Endothelial cell of umbilical vein (primary cell): ENCODE measurements around the gene KDM5B. TPM values are rescaled to one million over a fixed set of nuclear protein-coding genes. Genes with fewer than 3 reads are reported as not detected.

ENCODE experiments used
- BruUV-seq: library from RNA; stranded (reverse); fragments of 400-500 nt; replicated peaks from 2 replicates; lab custom pipeline; 2021; lab: Mats Ljungman, UMichigan
- CTCF ChIA-PET: fragments of 300-600, 350-600 bp; sonication (Branson Sonifier 250); formaldehyde crosslinking; loops from one replicate; lab custom pipeline; 2021; ENCODE audit warnings: antibody characterized with exemption, inconsistent platforms; lab: Charles Lee
- POLR2A ChIA-PET: fragments of 300-600, 350-600 bp; sonication (Branson Sonifier 250); formaldehyde crosslinking; loops from one replicate; lab custom pipeline; 2021; ENCODE audit warnings: antibody characterized with exemption, inconsistent platforms; lab: Charles Lee
- DNase-seq: peaks from one replicate; pipeline ENCODE4 v3.0.0-alpha.2; 2011; ENCODE audit warnings: low read depth, low spot score
- FAIRE-seq: peaks from 2 replicates; lab custom pipeline; 2011; peaks lifted over from hg19 to GRCh38; lab: Jason Lieb, UNC
- H2AFZ ChIP-seq: 2 replicates; pipeline ENCODE4 v1.6.0; 2012; ENCODE audit warnings: low read depth, low read length, control low read depth, inconsistent platforms
- H3K27ac ChIP-seq: 2 replicates; pipeline ENCODE4 v1.5.1; 2011; ENCODE audit warnings: low read depth, mild to moderate bottlenecking, control low read depth, low read length, moderate library complexity; ENCODE audit not compliant: insufficient read depth
- H3K27me3 ChIP-seq, 2 experiments: 2 replicates each; pipeline versions ENCODE4 v1.6.0 to v1.6.1; 2011; ENCODE audit warnings: low read length in 2 of 2, mixed read lengths in 1 of 2; ENCODE audit not compliant: control insufficient read depth in 2 of 2, insufficient read depth in 2 of 2
- H3K36me3 ChIP-seq, 2 experiments: 2 replicates in 1 of 2; 3 replicates in 1 of 2; pipeline ENCODE4 v1.5.1; 2011; ENCODE audit warnings: low read length in 2 of 2, mild to moderate bottlenecking in 1 of 2, moderate library complexity in 1 of 2; ENCODE audit not compliant: control insufficient read depth in 2 of 2, insufficient read depth in 2 of 2; ENCODE audit errors: extremely low read depth in 1 of 2
- H3K4me1 ChIP-seq: 3 replicates; pipeline ENCODE4 v1.5.1; 2011; ENCODE audit warnings: mild to moderate bottlenecking, low read length; ENCODE audit not compliant: control insufficient read depth, insufficient read depth; ENCODE audit errors: extremely low read depth
- H3K4me2 ChIP-seq: 2 replicates; pipeline ENCODE4 v1.6.1; 2011; ENCODE audit warnings: low read length, control low read depth, mixed read lengths; ENCODE audit not compliant: insufficient read depth
- H3K4me3 ChIP-seq, 3 experiments: fragments of 200-600 bp in 1 of 3; sonication (generic), shearing (Covaris generic) in 1 of 3; replicated peaks in 1 of 3; 2 replicates each; pipeline ENCODE4 v1.5.1; 2011 to 2016; ENCODE audit warnings: control low read depth in 3 of 3, low read length in 3 of 3, mild to moderate bottlenecking in 2 of 3, inconsistent platforms in 1 of 3, low read depth in 1 of 3, moderate library complexity in 1 of 3; ENCODE audit not compliant: insufficient read depth in 1 of 3
- H3K79me2 ChIP-seq: 2 replicates; pipeline ENCODE4 v1.6.0; 2012; ENCODE audit warnings: low read length, inconsistent platforms; ENCODE audit not compliant: control insufficient read depth, insufficient read depth
- H3K9ac ChIP-seq: replicated peaks from 2 replicates; pipeline ENCODE3; 2011; ENCODE audit warnings: low read length, control low read depth; ENCODE audit not compliant: insufficient read depth; ENCODE audit errors: extremely low read depth
- H3K9me1 ChIP-seq: replicated peaks from 3 replicates; pipeline ENCODE4 v1.6.0; 2011; ENCODE audit warnings: mild to moderate bottlenecking, low read length; ENCODE audit not compliant: control insufficient read depth, insufficient read depth; ENCODE audit errors: extremely low read depth
- H3K9me3 ChIP-seq: replicated peaks from 2 replicates; pipeline ENCODE4 v1.5.1; 2012; ENCODE audit warnings: low read length, inconsistent platforms; ENCODE audit not compliant: control insufficient read depth, insufficient read depth
- H4K20me1 ChIP-seq: replicated peaks from 2 replicates; pipeline ENCODE3; 2011; ENCODE audit warnings: mild to moderate bottlenecking, low read length; ENCODE audit not compliant: control insufficient read depth, insufficient read depth; ENCODE audit errors: extremely low read depth
- EZH2 ChIP-seq: IDR thresholded peaks from 2 replicates; pipeline ENCODE4 v1.6.1; 2012; ENCODE audit warnings: borderline replicate concordance, low read depth, mild to moderate bottlenecking, moderate library complexity, low read length, inconsistent platforms; ENCODE audit not compliant: severe bottlenecking
- FOS ChIP-seq: IDR thresholded peaks from 2 replicates; pipeline ENCODE4 v1.6.1; 2011; ENCODE audit warnings: mild to moderate bottlenecking, low read length, moderate library complexity, borderline replicate concordance; ENCODE audit not compliant: insufficient read depth
- GATA2 ChIP-seq: IDR thresholded peaks from 2 replicates; pipeline ENCODE4 v1.7.0; 2011; ENCODE audit warnings: low read depth, mild to moderate bottlenecking, moderate library complexity, mixed read lengths, low read length; ENCODE audit not compliant: insufficient read length, insufficient read depth
- JUN ChIP-seq: IDR thresholded peaks from 2 replicates; pipeline ENCODE4 v1.6.1; 2011; ENCODE audit warnings: borderline replicate concordance, low read depth; ENCODE audit not compliant: insufficient read length, insufficient read depth
- MAX ChIP-seq: IDR thresholded peaks from 2 replicates; pipeline ENCODE4 v1.6.1; 2011; ENCODE audit not compliant: insufficient read depth, insufficient read length
- MYC ChIP-seq: IDR thresholded peaks from one replicate; pipeline ENCODE4 v1.6.1; 2011; ENCODE audit warnings: mild to moderate bottlenecking, low read depth, low read length
- POLR2A ChIP-seq: IDR thresholded peaks from 2 replicates; pipeline ENCODE4 v1.6.1; 2012; ENCODE audit warnings: low read depth, mild to moderate bottlenecking, control low read depth, low read length
- POLR2AphosphoS5 ChIP-seq: IDR thresholded peaks from 2 replicates; pipeline ENCODE4 v1.6.1; 2012; ENCODE audit warnings: low read depth, mild to moderate bottlenecking, control low read depth, low read length, moderate library complexity; ENCODE audit not compliant: insufficient read depth
- dilution Hi-C: fragments of 300-500 bp; cut with MboI; formaldehyde crosslinking; loops from one replicate; pipeline ENCODE4 v1.15.0; 2019; ENCODE audit warnings: low sequenced_read_pairs; ENCODE audit not compliant: extremely low pct_ligation_motif_present
- intact Hi-C: fragments of 100-400 bp; cut with micrococcal nuclease; formaldehyde crosslinking; loops from one replicate; pipeline ENCODE4 v1.10.0; 2022
- polyA plus RNA-seq, 4 experiments: library from polyadenylated mRNA; depleted of rRNA in 3 of 4; stranded (reverse) in 3 of 4; unstranded in 1 of 4; fragments of >200 nt; gene quantifications; 2 replicates each; pipeline versions ENCODE4 v1.2.1 to v1.2.3, GENCODE V29; 2011 to 2012; ENCODE audit warnings: missing spikeins in 1 of 4
- total RNA-seq: library from RNA; stranded (reverse); gene quantifications from 2 replicates; pipeline ENCODE4 v1.2.3, GENCODE V29; 2021
- TF ChIP-seq, protein P1 (sequence below), 2 donors: IDR thresholded peaks; 1 replicate in 1 of 2; 2 replicates in 1 of 2; pipeline ENCODE4 v1.5.1; 2011; ENCODE audit warnings: low read length in 2 of 2, mild to moderate bottlenecking in 2 of 2, moderate library complexity in 2 of 2, control low read depth in 1 of 2, inconsistent platforms in 1 of 2, low read depth in 1 of 2; ENCODE audit not compliant: insufficient read depth in 1 of 2; ENCODE audit errors: extremely low read depth in 1 of 2

KDM5B gene
- total and polyA plus RNA-seq, 2 donors (not counting 3 experiments of a cell fraction or from before 2014, with no cell fraction given): 25.2 to 65.5 TPM

DNA sequence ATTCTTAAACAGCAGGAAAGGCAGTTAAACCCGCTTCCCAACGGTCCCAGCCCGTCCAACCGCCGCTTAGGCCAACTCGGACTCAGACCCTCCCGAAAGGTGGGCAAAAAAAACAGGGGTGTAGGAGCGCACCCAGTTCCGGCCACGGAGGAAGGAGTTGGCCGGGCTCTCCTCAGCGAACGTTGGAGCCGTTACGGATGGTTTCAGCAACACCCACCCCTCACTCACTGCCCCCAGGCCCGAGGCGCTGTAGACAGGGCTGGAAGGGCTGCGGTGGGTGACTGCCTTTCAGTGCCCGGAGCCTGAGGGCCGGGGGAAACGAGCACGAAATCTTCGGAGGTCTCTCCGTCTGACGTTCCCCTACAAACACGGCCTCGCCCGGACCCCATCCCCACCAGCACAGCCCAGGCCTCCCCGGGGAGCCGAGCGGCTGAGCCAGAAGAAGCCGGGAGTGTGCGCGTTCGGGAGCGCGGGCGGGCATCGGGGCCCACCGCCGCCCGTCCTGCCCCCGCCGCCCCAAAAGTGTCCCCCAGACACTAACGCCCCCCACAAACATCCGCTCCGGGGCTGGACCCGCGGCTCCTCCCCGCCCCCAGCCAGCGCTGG is 1.3 kb downstream of the KDM5B start:
- Histone ChIP-seq H4K20me1 (peaks cover 11% of the 10 kb centered on the region), H3K4me3 (peak overlapping the region; percentile 55 to 99 (median 93)), H3K79me2 (peaks cover 59% of the 10 kb centered on the region), H3K27me3 (peaks cover 3 to 6% of the 10 kb centered on the region in 2 experiments), H3K4me1 (peaks cover 13% of the 10 kb centered on the region), H3K9me3 (no peaks in the 10 kb centered on the region), H3K27ac (peak overlapping the region; percentile 19), H3K36me3 (no peaks in the 10 kb centered on the region), H2AFZ (peak overlapping the region; percentile 80), H3K9ac (peak overlapping the region; percentile 76), H3K4me2 (peak overlapping the region; percentile 75), H3K9me1 (no peaks in the 10 kb centered on the region)
- no peak for FAIRE-seq
- peak; percentile 36 for DNase-seq
- POLR2A ChIA-PET: no interaction called here
- dilution Hi-C loops: no loop called here
- intact Hi-C loops: no loop called here
- BruUV-seq: no TSS peak
- no peak for TF ChIP-seq MYC
- TF ChIP-seq FOS: no peak
- TF ChIP-seq MAX: no peak
- TF ChIP-seq EZH2: no peak
- TF ChIP-seq POLR2AphosphoS5: no peak
- TF ChIP-seq, protein P1, sequence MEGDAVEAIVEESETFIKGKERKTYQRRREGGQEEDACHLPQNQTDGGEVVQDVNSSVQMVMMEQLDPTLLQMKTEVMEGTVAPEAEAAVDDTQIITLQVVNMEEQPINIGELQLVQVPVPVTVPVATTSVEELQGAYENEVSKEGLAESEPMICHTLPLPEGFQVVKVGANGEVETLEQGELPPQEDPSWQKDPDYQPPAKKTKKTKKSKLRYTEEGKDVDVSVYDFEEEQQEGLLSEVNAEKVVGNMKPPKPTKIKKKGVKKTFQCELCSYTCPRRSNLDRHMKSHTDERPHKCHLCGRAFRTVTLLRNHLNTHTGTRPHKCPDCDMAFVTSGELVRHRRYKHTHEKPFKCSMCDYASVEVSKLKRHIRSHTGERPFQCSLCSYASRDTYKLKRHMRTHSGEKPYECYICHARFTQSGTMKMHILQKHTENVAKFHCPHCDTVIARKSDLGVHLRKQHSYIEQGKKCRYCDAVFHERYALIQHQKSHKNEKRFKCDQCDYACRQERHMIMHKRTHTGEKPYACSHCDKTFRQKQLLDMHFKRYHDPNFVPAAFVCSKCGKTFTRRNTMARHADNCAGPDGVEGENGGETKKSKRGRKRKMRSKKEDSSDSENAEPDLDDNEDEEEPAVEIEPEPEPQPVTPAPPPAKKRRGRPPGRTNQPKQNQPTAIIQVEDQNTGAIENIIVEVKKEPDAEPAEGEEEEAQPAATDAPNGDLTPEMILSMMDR (IDR thresholded peaks at IDR 0.05; ENCODE audit: extremely low read depth in 1 of 2, insufficient read depth in 1 of 2, low read depth in 1 of 2, low read length in 2 of 2): no peak
- no peak for TF ChIP-seq GATA2
- TF ChIP-seq JUN: no peak
- no peak for TF ChIP-seq POLR2A
- CTCF ChIA-PET: interaction anchor here (0.6 kb wide), 1 partner anchor 46 kb away, joined by 4 read pairs; no protein-coding TSS in a partner anchor
